ENCODE results near the gene HOXC5. TPM values are rescaled to one million over a fixed set of nuclear protein-coding genes. Genes with fewer than 3 reads are reported as not detected.

Gene HOXC5
- total RNA-seq (2021; ENCODE audit: unreplicated experiment) (1.1 TPM), Bru-seq, nascent RNA (percentile 67 among the genes with signal in this experiment), BruChase-seq, experiment 1, labeled RNA remaining after a 6-hour chase (percentile 35 among the genes with signal in this experiment), BruChase-seq, experiment 2, labeled RNA remaining after a 2-hour chase (percentile 55 among the genes with signal in this experiment)
- polyA plus RNA-seq (2012), result 0.37 and 0.42 TPM in 2 replicates
- long read RNA-seq, partial matches to known transcripts, result 0 of 3 reads
- long read RNA-seq, other reads (novel, unspliced or antisense), result 0 of 3 reads

- no peaks in the 10 kb centered on the region for H3K9me2 ChIP-seq (ENCODE audit: insufficient read depth)
- H3K9ac ChIP-seq (ENCODE audit: low read length), result peak within 1 kb of the TSS; percentile 69
- no peaks in the 10 kb centered on the region for H3K36me3 ChIP-seq (ENCODE audit: control insufficient read depth in 1 of 2, insufficient read depth in 2 of 2, low read length in 2 of 2)
- H3K79me2 ChIP-seq (ENCODE audit: insufficient read depth, low read length), result no peaks in the 10 kb centered on the region
- intact Hi-C loops (cut with micrococcal nuclease), result loop anchor here (1.0 to 5.0 kb wide), 2 partner anchors 105 to 169 kb away; no protein-coding TSS in a partner anchor
- TF ChIP-seq, protein P1, sequence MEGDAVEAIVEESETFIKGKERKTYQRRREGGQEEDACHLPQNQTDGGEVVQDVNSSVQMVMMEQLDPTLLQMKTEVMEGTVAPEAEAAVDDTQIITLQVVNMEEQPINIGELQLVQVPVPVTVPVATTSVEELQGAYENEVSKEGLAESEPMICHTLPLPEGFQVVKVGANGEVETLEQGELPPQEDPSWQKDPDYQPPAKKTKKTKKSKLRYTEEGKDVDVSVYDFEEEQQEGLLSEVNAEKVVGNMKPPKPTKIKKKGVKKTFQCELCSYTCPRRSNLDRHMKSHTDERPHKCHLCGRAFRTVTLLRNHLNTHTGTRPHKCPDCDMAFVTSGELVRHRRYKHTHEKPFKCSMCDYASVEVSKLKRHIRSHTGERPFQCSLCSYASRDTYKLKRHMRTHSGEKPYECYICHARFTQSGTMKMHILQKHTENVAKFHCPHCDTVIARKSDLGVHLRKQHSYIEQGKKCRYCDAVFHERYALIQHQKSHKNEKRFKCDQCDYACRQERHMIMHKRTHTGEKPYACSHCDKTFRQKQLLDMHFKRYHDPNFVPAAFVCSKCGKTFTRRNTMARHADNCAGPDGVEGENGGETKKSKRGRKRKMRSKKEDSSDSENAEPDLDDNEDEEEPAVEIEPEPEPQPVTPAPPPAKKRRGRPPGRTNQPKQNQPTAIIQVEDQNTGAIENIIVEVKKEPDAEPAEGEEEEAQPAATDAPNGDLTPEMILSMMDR (IDR thresholded peaks at IDR 0.05 in 2 of 3, conservative IDR thresholded peaks at IDR 0.05 in 1 of 3; ENCODE audit: borderline replicate concordance in 1 of 3, insufficient read depth in 1 of 3, low read depth in 2 of 3, low read length in 2 of 3), result peak; percentile 88 to 98 (median 94)
- TF ChIP-seq RAD21 (IDR thresholded peaks at IDR 0.05; ENCODE audit: low read depth) (peak; percentile 88), SRF (IDR thresholded peaks at IDR 0.05; ENCODE audit: low read depth) (peak; percentile 98), POLR2A (IDR thresholded peaks at IDR 0.05; ENCODE audit: borderline replicate concordance, extremely low read depth, insufficient read depth, insufficient read length) (no peak)
- H3K4me2 ChIP-seq (ENCODE audit: low read length), result peak within 1 kb of the TSS; percentile 100
- peak within 1 kb of the TSS; percentile 55 to 77 for H3K4me3 ChIP-seq (replicated peaks in 1 of 2; ENCODE audit: low read depth in 1 of 2, low read length in 2 of 2)
- H3K4me1 ChIP-seq (ENCODE audit: control insufficient read depth in 1 of 2, insufficient read depth in 2 of 2, low read length in 2 of 2), result peaks cover 7 to 29% of the 10 kb centered on the region in 2 experiments
- DNase-seq (ENCODE audit: low read depth, low spot score) (peak; percentile 54), ATAC-seq (peak; percentile 53)
- ChIA-PET POLR2A (interaction anchor here (0.6 to 0.8 kb wide), 4 partner anchors 47 to 327 kb away, joined by 3 read pairs; no protein-coding TSS in a partner anchor), RAD21 (ENCODE audit: low non-redundant PET in 1 of 2, low total read pairs in 2 of 2, uncharacterized antibody in 2 of 2, unreplicated experiment in 2 of 2) (interaction anchor here (0.5 to 3.0 kb wide), 11 partner anchors 11 to 175 kb away, joined by 3 to 12 read pairs (median 9); no protein-coding TSS in a partner anchor), CTCF (interaction anchor here (0.6 to 3.5 kb wide), 34 partner anchors 9 to 737 kb away, joined by 3 to 43 read pairs (median 5); partner anchors contain the start of genes HNRNPA1, HOXC10, HOXC8 and HOXC9)
- H3K27me3 ChIP-seq (ENCODE audit: insufficient read depth, low read length), result no peaks in the 10 kb centered on the region
- BruUV-seq (replicated peaks), result no TSS peak
- H4K20me1 ChIP-seq (ENCODE audit: insufficient read depth), result no peaks in the 10 kb centered on the region
- no peaks in the 10 kb centered on the region for H3K9me3 ChIP-seq (ENCODE audit: control insufficient read depth in 1 of 2, insufficient read depth in 1 of 2, low read depth in 1 of 2, low read length in 2 of 2)
- peak within 1 kb of the TSS; percentile 89 for H2AFZ ChIP-seq (ENCODE audit: low read depth, low read length, poor library complexity, severe bottlenecking)
- peak within 1 kb of the TSS; percentile 35 for H3K27ac ChIP-seq (ENCODE audit: low read depth, low read length)
Measured at GRCh38 chr12:54032627-54033100, at the start of gene HOXC5. TSS of gene HOXC5 (plus strand) at chr12:54033050. CDS start at chr12:54033123, 73 bp downstream.

DNA sequence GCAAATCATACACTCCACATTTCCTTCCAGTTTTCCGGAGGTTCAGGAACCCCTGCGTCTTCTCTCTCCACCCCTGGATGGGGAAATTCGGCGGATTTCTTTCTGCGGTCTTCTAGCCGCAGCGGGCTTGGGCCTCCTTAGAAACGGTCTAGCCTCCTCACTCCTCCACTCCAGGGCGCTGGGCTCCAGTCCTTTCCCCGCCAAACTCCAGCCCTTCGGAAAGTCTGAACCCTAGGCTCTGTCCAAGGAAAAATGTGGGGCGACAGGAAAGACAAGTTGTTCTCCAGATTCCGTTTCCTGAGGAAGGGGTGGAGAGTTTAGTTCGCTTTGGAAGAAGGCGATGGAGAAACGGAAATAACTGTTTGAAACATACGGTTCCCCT is 49.3 kb upstream of the HOXC5 start:
- RAD21 ChIA-PET (ENCODE audit: low non-redundant PET in 1 of 2, low total read pairs in 2 of 2, uncharacterized antibody in 2 of 2, unreplicated experiment in 2 of 2), result no interaction called here
- BruUV-seq (replicated peaks), result no TSS peak
- H3K4me3 ChIP-seq (replicated peaks in 1 of 2; ENCODE audit: low read depth in 1 of 2, low read length in 2 of 2), result no peak overlapping the region
- no peaks in the 10 kb centered on the region for H3K36me3 ChIP-seq (ENCODE audit: control insufficient read depth in 1 of 2, insufficient read depth in 2 of 2, low read length in 2 of 2)
- H3K4me1 ChIP-seq (ENCODE audit: control insufficient read depth in 1 of 2, insufficient read depth in 2 of 2, low read length in 2 of 2), result peaks cover 0 to 6% of the 10 kb centered on the region in 2 experiments; a peak in 2 of 4 replicates
- no peak overlapping the region for H3K4me2 ChIP-seq (ENCODE audit: low read length)
- no peaks in the 10 kb centered on the region for H3K9me3 ChIP-seq (ENCODE audit: control insufficient read depth in 1 of 2, insufficient read depth in 1 of 2, low read depth in 1 of 2, low read length in 2 of 2)
- no peak overlapping the region for H3K27ac ChIP-seq (ENCODE audit: low read depth, low read length)
- H3K9me2 ChIP-seq (ENCODE audit: insufficient read depth), result no peaks in the 10 kb centered on the region
- H3K27me3 ChIP-seq (ENCODE audit: insufficient read depth, low read length), result no peaks in the 10 kb centered on the region
- CTCF ChIA-PET, result interaction anchor here (2.8 to 5.7 kb wide), 2 partner anchors 20 to 216 kb away, joined by 8 to 35 read pairs; no protein-coding TSS in a partner anchor
- H3K79me2 ChIP-seq (ENCODE audit: insufficient read depth, low read length), result no peaks in the 10 kb centered on the region
- H2AFZ ChIP-seq (ENCODE audit: low read depth, low read length, poor library complexity, severe bottlenecking), result no peak overlapping the region
- TF ChIP-seq SP1 (IDR thresholded peaks at IDR 0.05; ENCODE audit: low read depth) (no peak), POLR2AphosphoS5 (IDR thresholded peaks at IDR 0.05; ENCODE audit: low read depth, low read length) (no peak), SRF (IDR thresholded peaks at IDR 0.05; ENCODE audit: low read depth) (no peak), REST (IDR thresholded peaks at IDR 0.05; ENCODE audit: low read depth) (no peak), TCF7L2 (IDR thresholded peaks at IDR 0.05; ENCODE audit: borderline replicate concordance, extremely low read depth, insufficient read depth, insufficient read length) (no peak)
- TF ChIP-seq, protein P2, sequence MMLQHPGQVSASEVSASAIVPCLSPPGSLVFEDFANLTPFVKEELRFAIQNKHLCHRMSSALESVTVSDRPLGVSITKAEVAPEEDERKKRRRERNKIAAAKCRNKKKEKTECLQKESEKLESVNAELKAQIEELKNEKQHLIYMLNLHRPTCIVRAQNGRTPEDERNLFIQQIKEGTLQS (IDR thresholded peaks at IDR 0.05), result no peak
- DNase-seq (ENCODE audit: low read depth, low spot score) (no peak), ATAC-seq (no peak)
- POLR2A ChIA-PET, result no interaction called here
- intact Hi-C loops (cut with micrococcal nuclease), result no loop called here
- no peak overlapping the region for H3K9ac ChIP-seq (ENCODE audit: low read length)
- H4K20me1 ChIP-seq (ENCODE audit: insufficient read depth), result no peaks in the 10 kb centered on the region

Data from HCT116 (cell line).